A549 (cell line): ENCODE data around the gene IL17F. TPM values are rescaled to one million over a fixed set of nuclear protein-coding genes. Genes with fewer than 3 reads are reported as not detected.

ENCODE experiments used
- ATAC-seq, 2 experiments: fragments of 200-7000 bp in 1 of 2; fragments of >200 bp in 1 of 2; cut with Nextera tagmentation in 1 of 2; cut with Tn5 transposase in 1 of 2; 3 replicates each; pipeline versions ENCODE4 v1.8.0 to v1.9.1; 2018 to 2020; ENCODE audit warnings: mild to moderate bottlenecking in 1 of 2, moderate library complexity in 1 of 2
- CTCF ChIA-PET: fragments of 300-600 bp; sonication (Branson Sonifier 250); formaldehyde crosslinking; extraction: SDS; loops from one replicate; lab custom pipeline; 2021; ENCODE audit warnings: antibody characterized with exemption, inconsistent platforms; lab: Yijun Ruan, JAX
- POLR2A ChIA-PET: fragments of 350-600 bp; formaldehyde crosslinking; extraction: SDS; loops from one replicate; lab custom pipeline; 2021; ENCODE audit warnings: antibody characterized with exemption, inconsistent platforms; lab: Yijun Ruan, JAX
- DNase-seq, 2 experiments: peaks; one replicate each; pipeline versions ENCODE4 v3.0.0 to v3.0.0-alpha.2; 2011 to 2016; ENCODE audit warnings: low read depth in 1 of 2, low spot score in 1 of 2
- FAIRE-seq: peaks from 2 replicates; lab custom pipeline; 2011; peaks lifted over from hg19 to GRCh38; lab: Jason Lieb, UNC
- H3K27ac ChIP-seq, 2 experiments: fragments of >200 bp; sonication (Bioruptor Twin); formaldehyde crosslinking; 3 replicates each; pipeline ENCODE4 v1.5.1; 2016 to 2017
- H3K4me1 ChIP-seq: fragments of >200 bp; sonication (Bioruptor Twin); formaldehyde crosslinking; 3 replicates; pipeline ENCODE4 v1.6.1; 2016
- H3K4me2 ChIP-seq: fragments of >200 bp; sonication (Bioruptor Twin); formaldehyde crosslinking; 3 replicates; pipeline ENCODE4 v1.6.1; 2016
- H3K4me3 ChIP-seq: fragments of >200 bp; sonication (Bioruptor Twin); formaldehyde crosslinking; 3 replicates; pipeline ENCODE4 v1.5.1; 2016
- H3K9me3 ChIP-seq: fragments of >200 bp; sonication (Bioruptor Twin); formaldehyde crosslinking; 3 replicates; pipeline ENCODE4 v1.6.1; 2016
- CBX2 ChIP-seq: fragments of 200-600 bp; sonication (generic); IDR thresholded peaks from 2 replicates; pipeline ENCODE4 v1.6.1; 2016; ENCODE audit warnings: low read depth, mild to moderate bottlenecking, borderline replicate concordance
- E2F6 ChIP-seq: IDR thresholded peaks from 2 replicates; pipeline ENCODE4 v1.6.1; 2012; ENCODE audit warnings: low read depth, borderline replicate concordance
- FOSL2 ChIP-seq, 2 experiments: fragments of 450-650 bp in 1 of 2; fragments of >200 bp in 1 of 2; sonication (Bioruptor Twin) in 1 of 2; formaldehyde crosslinking; IDR thresholded peaks; 2 replicates each; pipeline versions ENCODE4 v1.5.0 to v1.6.1; 2016 to 2020; ENCODE audit warnings: mild to moderate bottlenecking in 1 of 2, moderate library complexity in 1 of 2
- GATA3 ChIP-seq: IDR thresholded peaks from 2 replicates; pipeline ENCODE4 v1.6.1; 2012; ENCODE audit warnings: borderline replicate concordance
- HES2 ChIP-seq: fragments of >200 bp; sonication (Bioruptor Twin); formaldehyde crosslinking; IDR thresholded peaks from 2 replicates; pipeline ENCODE4 v1.6.1; 2016
- KDM5A ChIP-seq: fragments of 200-600 bp; sonication (generic); IDR thresholded peaks from 2 replicates; pipeline ENCODE4 v1.6.1; 2016; ENCODE audit warnings: antibody characterized with exemption, mild to moderate bottlenecking
- MAFK ChIP-seq: fragments of 450-650 bp; IDR thresholded peaks from 2 replicates; pipeline ENCODE4 v1.6.1; 2014; ENCODE audit not compliant: partially characterized antibody
- MYC ChIP-seq: IDR thresholded peaks from 2 replicates; pipeline ENCODE4 v1.6.1; 2012; ENCODE audit warnings: mild to moderate bottlenecking, inconsistent platforms, low read length, improper control_type of control experiment, borderline replicate concordance
- NR3C1 ChIP-seq: fragments of >200 bp; sonication (Bioruptor Twin); formaldehyde crosslinking; IDR thresholded peaks from 3 replicates; pipeline ENCODE4 v1.6.1; 2017
- PBX3 ChIP-seq: IDR thresholded peaks from 2 replicates; pipeline ENCODE4 v1.6.1; 2012
- REST ChIP-seq: fragments of 200-600 bp; sonication (generic); IDR thresholded peaks from 2 replicates; pipeline ENCODE4 v1.6.1; 2016; ENCODE audit warnings: antibody characterized with exemption, mild to moderate bottlenecking, moderate library complexity
- SREBF2 ChIP-seq: fragments of 450-650 bp; IDR thresholded peaks from 2 replicates; pipeline ENCODE4 v1.6.1; 2014; ENCODE audit warnings: mild to moderate bottlenecking, moderate library complexity
- ZFP36 ChIP-seq: fragments of 450-650 bp; IDR thresholded peaks from 2 replicates; pipeline ENCODE4 v1.6.1; 2014; ENCODE audit warnings: borderline replicate concordance; ENCODE audit not compliant: partially characterized antibody
- ZNF302 ChIP-seq: fragments of 250-450 bp; sonication (Bioruptor Pico); IDR thresholded peaks from 2 replicates; pipeline ENCODE4 v1.9.0; 2021; ENCODE audit warnings: inconsistent platforms, mild to moderate bottlenecking, moderate library complexity
- ZSCAN20 ChIP-seq: fragments of 250-450 bp; sonication (Bioruptor Pico); IDR thresholded peaks from 2 replicates; pipeline ENCODE4 v1.8.0; 2022; ENCODE audit warnings: mild to moderate bottlenecking, moderate library complexity
- WGBS: methylation state at CpG from one replicate; pipeline ENCODE4 v1.1.6; 2017; ENCODE audit errors: missing lambda C conversion rate; 5-methylcytosine and 5-hydroxymethylcytosine counted together
- polyA plus RNA-seq, 4 experiments: library from polyadenylated mRNA; depleted of rRNA in 3 of 4; stranded (reverse); fragments of >200 nt; fragmentation: RNase III in 1 of 4; extraction: RNeasy Plus Mini Kit Qiagen cat#74134 plus additional on column Dnase treatment in 1 of 4; gene quantifications; 2 replicates in 3 of 4; 3 replicates in 1 of 4; pipeline ENCODE4 v1.2.3, GENCODE V29; 2011 to 2017

The IL17F gene
- polyA plus RNA-seq, 2 of the 4 experiments (the other 2 are of a cell fraction): not detected

GRCh38 chr6:52255434-52255833 lies 11.1 kb upstream of the IL17F start:
- ChIA-PET POLR2A (no interaction called here), CTCF (interaction anchor here (0.7 to 1.0 kb wide), 2 partner anchors 8 to 149 kb away, joined by 3 to 5 read pairs; no protein-coding TSS in a partner anchor)
- H3K4me1 ChIP-seq: no peaks in the 10 kb centered on the region
- H3K4me2 ChIP-seq: no peak overlapping the region
- ATAC-seq (no peak; a peak in 1 of 6 replicates), FAIRE-seq (no peak), DNase-seq (no peak)
- no peak overlapping the region for H3K4me3 ChIP-seq
- no peaks in the 10 kb centered on the region for H3K9me3 ChIP-seq
- 90% methylated on average over 2 of the region's 2 CpGs for WGBS
- TF ChIP-seq REST: no peak
- TF ChIP-seq ZNF302 (CRISPR knock-in tag): no peak
- TF ChIP-seq FOSL2 (IDR thresholded peaks at IDR 0.05): no peak
- no peak for TF ChIP-seq FOSL2 (CRISPR knock-in tag; IDR thresholded peaks at IDR 0.05)
- no peak for TF ChIP-seq PBX3
- no peak for TF ChIP-seq MYC
- TF ChIP-seq MAFK: peak; percentile 76
- no peak overlapping the region for H3K27ac ChIP-seq

GRCh38 chr6:52254731-52255378 lies 10.6 kb upstream of the IL17F start:
- Histone ChIP-seq H3K4me3 (no peak overlapping the region), H3K4me2 (no peak overlapping the region), H3K27ac (no peak overlapping the region), H3K9me3 (no peaks in the 10 kb centered on the region), H3K4me1 (no peaks in the 10 kb centered on the region)
- ChIA-PET POLR2A (no interaction called here), CTCF (interaction anchor here (0.7 kb wide), 1 partner anchor 149 kb away, joined by 3 read pairs; no protein-coding TSS in a partner anchor)
- 84% methylated on average over 8 of the region's 8 CpGs for WGBS
- FAIRE-seq (no peak), DNase-seq (no peak), ATAC-seq (no peak)
- no peak for TF ChIP-seq ZFP36
- TF ChIP-seq E2F6: no peak
- no peak for TF ChIP-seq HES2
- TF ChIP-seq KDM5A: no peak

GRCh38 chr6:52253494-52253893 lies 9.2 kb upstream of the IL17F start:
- Histone ChIP-seq H3K27ac (no peak overlapping the region), H3K4me3 (no peak overlapping the region), H3K9me3 (no peaks in the 10 kb centered on the region), H3K4me1 (no peaks in the 10 kb centered on the region), H3K4me2 (no peak overlapping the region)
- CTCF ChIA-PET: interaction anchor here (1.9 kb wide), 1 partner anchor 9 kb away, joined by 13 read pairs; no protein-coding TSS in a partner anchor
- 11% methylated on average over 9 of the region's 9 CpGs for WGBS
- POLR2A ChIA-PET: no interaction called here
- ATAC-seq (no peak), FAIRE-seq (no peak), DNase-seq (no peak)
- TF ChIP-seq ZSCAN20 (CRISPR knock-in tag): no peak
- TF ChIP-seq GATA3: no peak
- TF ChIP-seq NR3C1: no peak
- TF ChIP-seq SREBF2: no peak
- TF ChIP-seq FOSL2 (IDR thresholded peaks at IDR 0.05): no peak
- TF ChIP-seq FOSL2 (CRISPR knock-in tag; IDR thresholded peaks at IDR 0.05): no peak
- TF ChIP-seq CBX2: no peak
- TF ChIP-seq, all 56 proteins: peak for 0
